GM12891 (cell line): ENCODE measurements around the gene TSHZ1.

Source experiments
- DNase-seq: peaks from one replicate; pipeline ENCODE4 v3.0.0; 2011; ENCODE audit warnings: low spot score; ENCODE audit not compliant: insufficient read length
- FAIRE-seq: peaks from 2 replicates; lab custom pipeline; 2011; peaks lifted over from hg19 to GRCh38; lab: Jason Lieb, UNC
- PAX5 ChIP-seq: IDR thresholded peaks from 2 replicates; pipeline ENCODE4 v1.6.1; 2011; ENCODE audit warnings: low read length, moderate library complexity, mild to moderate bottlenecking; ENCODE audit not compliant: insufficient read depth, severe bottlenecking
- POLR2A ChIP-seq: IDR thresholded peaks from 2 replicates; pipeline ENCODE4 v1.6.1; 2011; ENCODE audit warnings: low read depth, low read length, control low read depth
- POLR2AphosphoS5 ChIP-seq: IDR thresholded peaks from 2 replicates; pipeline ENCODE4 v1.6.1; 2011; ENCODE audit warnings: low read depth, low read length, control low read depth
- POU2F2 ChIP-seq: IDR thresholded peaks from 2 replicates; pipeline ENCODE4 v1.6.1; 2011; ENCODE audit warnings: low read depth, mild to moderate bottlenecking, control low read depth, low read length, moderate library complexity
- SPI1 ChIP-seq: IDR thresholded peaks from 2 replicates; pipeline ENCODE4 v1.6.1; 2011; ENCODE audit warnings: low read depth, low read length, control low read depth
- TAF1 ChIP-seq: IDR thresholded peaks from 2 replicates; pipeline ENCODE4 v1.6.1; 2011; ENCODE audit warnings: low read depth, low read length, control low read depth

The TSHZ1 gene

DNA sequence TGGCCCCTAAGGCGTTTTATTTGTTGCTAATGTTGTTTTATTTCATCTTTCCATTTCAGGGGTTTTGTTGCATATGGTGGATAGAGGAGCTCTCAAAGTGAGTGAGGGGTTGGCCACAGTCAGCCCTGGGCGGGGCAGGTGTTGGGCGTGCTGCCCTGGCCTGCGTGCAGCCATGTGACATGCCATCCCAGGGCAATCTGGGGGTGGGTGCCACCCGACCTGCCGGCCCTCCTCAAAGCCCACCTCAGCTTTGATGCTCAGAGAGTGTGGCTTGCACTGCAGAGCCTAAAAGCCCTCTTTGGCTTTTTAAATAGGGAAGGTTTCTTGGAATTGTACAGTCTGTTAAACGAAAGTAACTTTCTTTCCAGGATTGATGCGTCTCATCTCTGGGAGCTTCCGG lies 18.4 kb downstream of the TSHZ1 start:
- DNase-seq: no peak
- TF ChIP-seq SPI1 (no peak), PAX5 (no peak), POLR2AphosphoS5 (no peak), POLR2A (no peak), POU2F2 (no peak), TAF1 (no peak)
- no peak for FAIRE-seq

GRCh38 chr18:75229437-75229836 lies 18.8 kb downstream of the TSHZ1 start:
- DNase-seq (no peak), FAIRE-seq (no peak)
- TF ChIP-seq TAF1 (no peak), POLR2A (no peak), POU2F2 (no peak), POLR2AphosphoS5 (no peak), PAX5 (no peak), SPI1 (no peak)

DNA sequence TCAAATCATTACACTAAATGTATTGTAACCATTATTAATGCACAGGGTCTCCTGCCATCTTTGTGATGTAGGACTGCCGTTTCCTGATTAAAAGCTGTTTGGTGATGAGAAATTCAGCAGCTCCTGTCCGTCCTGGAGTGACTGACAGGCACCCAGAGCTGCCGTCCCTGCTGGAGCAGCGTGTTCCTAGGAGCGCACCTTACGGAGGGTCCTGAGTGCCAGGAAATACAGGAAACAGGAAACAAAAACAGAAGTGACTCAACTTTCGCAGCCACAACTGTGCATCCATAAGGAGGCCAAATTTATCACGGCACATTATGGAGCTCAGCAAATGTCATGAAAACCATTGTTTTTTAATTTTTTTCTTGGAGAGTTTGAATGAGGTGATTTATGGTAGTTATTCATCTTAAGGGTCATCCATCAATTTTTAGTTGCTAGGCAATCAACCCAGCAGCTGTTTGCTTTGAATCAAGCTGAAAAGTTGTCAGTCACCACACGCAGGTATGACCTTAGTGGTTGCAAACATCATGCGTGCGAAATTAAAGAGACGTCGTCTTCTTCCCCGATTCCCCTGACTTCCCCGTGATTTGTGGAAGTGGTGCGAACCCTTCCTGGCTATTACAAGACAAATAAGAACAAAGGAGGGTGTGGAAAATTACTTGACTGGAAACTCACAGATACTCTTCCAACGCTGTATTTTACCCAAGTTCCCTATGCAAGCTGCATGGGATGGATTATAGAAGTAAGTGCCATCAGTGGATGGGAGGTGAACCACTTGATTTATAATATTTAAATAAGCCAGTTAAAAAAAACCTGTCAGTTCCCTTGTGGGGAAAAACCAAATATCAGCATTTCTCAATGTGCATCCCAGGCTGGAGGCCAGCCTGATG lies 19.8 kb downstream of the TSHZ1 start:
- TF ChIP-seq PAX5 (no peak), POLR2A (no peak), TAF1 (no peak), SPI1 (no peak), POU2F2 (no peak), POLR2AphosphoS5 (no peak)
- DNase-seq: no peak
- no peak for FAIRE-seq

GRCh38 chr18:75231053-75231406 lies 20.4 kb downstream of the TSHZ1 start:
- DNase-seq (no peak), FAIRE-seq (no peak)
- no peak for TF ChIP-seq PAX5
- TF ChIP-seq POLR2A: no peak
- no peak for TF ChIP-seq SPI1
- no peak for TF ChIP-seq POU2F2
- TF ChIP-seq POLR2AphosphoS5: no peak
- TF ChIP-seq TAF1: no peak

- DNase-seq (no peak), FAIRE-seq (no peak)
- TF ChIP-seq POU2F2: no peak
- TF ChIP-seq TAF1: no peak
- TF ChIP-seq SPI1: no peak
These were observed 24.3 kb downstream of the TSHZ1 start for GRCh38 chr18:75234901-75235300.

DNA sequence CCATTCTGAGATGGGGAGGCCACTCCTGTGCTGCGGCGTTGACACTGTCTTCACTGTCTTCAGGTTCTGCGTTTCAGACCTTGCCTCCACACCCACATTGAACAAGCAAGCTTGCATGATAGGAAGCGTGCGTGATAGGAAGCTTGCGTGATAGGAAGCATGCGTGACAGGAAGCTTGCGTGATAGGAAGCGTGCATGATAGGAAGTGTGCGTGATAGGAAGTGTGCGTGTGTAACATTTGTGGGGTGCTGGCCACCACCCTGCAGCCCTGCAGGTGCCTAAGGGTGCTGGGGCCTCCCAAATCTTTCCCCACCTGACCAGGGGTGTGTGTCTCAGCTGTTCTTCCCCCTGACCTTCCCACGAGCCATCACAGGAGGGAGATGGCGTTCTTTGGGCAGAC lies 25.3 kb downstream of the TSHZ1 start:
- TF ChIP-seq PAX5 (no peak), TAF1 (no peak), POLR2AphosphoS5 (no peak), SPI1 (no peak), POLR2A (no peak), POU2F2 (no peak)
- no peak for FAIRE-seq
- no peak for DNase-seq

DNA sequence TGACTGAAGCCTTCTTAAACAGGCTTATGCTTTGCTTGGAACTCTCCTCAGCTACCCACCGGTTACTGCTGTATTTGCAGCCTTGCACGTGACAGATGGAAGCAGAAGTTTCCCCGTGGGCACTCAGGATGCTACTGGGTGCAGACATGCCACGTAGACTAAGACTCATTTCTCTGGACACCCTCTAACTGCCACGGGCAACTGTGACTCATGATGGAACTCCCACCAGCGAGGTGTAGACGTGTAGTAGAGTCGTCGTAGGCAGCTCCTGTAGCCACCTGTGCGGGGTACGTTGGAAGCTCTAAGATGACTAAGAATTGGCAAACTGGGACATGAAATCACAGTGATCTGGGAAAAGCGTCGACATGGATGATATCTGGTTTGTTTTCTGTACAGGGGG lies 27.5 kb downstream of the TSHZ1 start:
- FAIRE-seq: no peak

DNA sequence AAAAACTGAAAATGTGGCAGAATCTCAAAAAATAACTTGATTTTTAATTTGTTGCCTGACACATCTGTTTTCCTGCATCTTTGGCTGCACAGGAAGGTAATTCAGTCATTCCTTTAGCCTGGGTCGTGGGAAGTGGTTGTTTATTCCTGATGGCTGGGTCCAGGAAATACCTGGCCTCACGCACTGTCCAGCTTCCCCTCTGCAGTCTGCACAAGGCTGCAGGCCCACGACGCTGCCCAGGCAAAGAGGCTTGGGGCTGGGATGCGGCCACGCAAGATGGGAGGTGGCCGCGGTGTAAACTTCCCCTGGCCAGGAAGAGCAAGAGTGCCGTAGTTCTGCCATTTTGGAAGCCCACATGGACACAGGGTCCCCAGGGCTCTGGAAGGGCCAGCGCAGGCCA lies 28.2 kb downstream of the TSHZ1 start:
- TF ChIP-seq POU2F2: no peak
- no peak for TF ChIP-seq POLR2A
- no peak for TF ChIP-seq POLR2AphosphoS5
- TF ChIP-seq PAX5: no peak
- no peak for TF ChIP-seq SPI1
- no peak for TF ChIP-seq TAF1
- DNase-seq: no peak
- no peak for FAIRE-seq

More for the DNA sequence above, 27.5 kb downstream of the TSHZ1 start:
- DNase-seq: no peak
- TF ChIP-seq SPI1 (no peak), POLR2A (no peak), PAX5 (no peak), POLR2AphosphoS5 (no peak), POU2F2 (no peak), TAF1 (no peak)

DNA sequence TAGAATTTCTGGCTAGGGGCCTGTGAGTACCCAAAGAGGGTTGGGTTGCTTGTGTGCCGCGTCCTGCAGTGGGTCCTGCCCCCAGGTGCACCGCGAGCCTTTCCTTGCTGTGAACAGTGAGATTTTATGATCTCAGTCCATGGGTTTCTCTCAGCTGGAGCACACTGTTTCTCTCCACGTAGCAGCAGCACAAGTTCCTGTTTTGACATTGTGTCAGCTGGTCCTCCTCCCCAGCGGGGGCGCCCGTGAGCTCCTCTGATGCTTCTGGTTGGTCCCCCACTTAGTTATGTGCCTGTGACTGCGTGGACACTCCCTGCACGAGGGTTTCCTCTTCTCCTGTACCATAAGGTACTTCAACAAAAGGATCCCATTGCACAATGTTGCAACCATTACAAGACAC lies 29.8 kb downstream of the TSHZ1 start:
- no peak for FAIRE-seq
- no peak for DNase-seq
- TF ChIP-seq POLR2AphosphoS5: no peak
- no peak for TF ChIP-seq SPI1
- TF ChIP-seq POU2F2: no peak

DNA sequence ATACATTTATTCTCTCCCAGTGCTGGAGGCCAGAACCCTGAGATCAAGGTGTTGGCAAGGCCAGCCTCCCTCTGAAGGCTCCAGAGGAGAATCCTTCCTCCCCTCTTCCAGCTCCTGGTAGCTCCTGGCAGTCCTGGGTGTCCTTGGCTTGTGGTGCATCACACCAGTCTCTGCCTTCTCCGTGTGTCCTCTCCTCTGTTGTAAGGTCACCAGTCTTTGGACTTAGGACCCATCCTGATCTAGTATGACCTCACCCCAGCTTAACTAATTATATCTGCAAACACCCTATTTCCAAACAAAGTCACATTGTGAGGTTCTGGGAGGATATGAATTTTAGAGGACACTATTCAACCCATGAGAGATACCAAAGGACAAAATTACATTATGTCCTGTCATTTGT lies 31.1 kb downstream of the TSHZ1 start:
- no peak for FAIRE-seq

More for the DNA sequence above, 31.1 kb downstream of the TSHZ1 start:
- no peak for TF ChIP-seq PAX5
- no peak for TF ChIP-seq POLR2AphosphoS5
- TF ChIP-seq POU2F2: no peak
- TF ChIP-seq POLR2A: no peak
- TF ChIP-seq SPI1: no peak
- no peak for TF ChIP-seq TAF1
- DNase-seq: no peak
